ENCODE data around the gene PRDM16.

GRCh38 chr1:3324704-3325535 lies 255.9 kb downstream of the PRDM16 start:
- TF ChIP-seq CTCF (IDR thresholded peaks at IDR 0.05) (no peak), POLR2A (IDR thresholded peaks at IDR 0.05) (no peak)

All from testis (tissue), 2 donors.